HUDEP-2 (cell line): Measurements from ENCODE around the gene APOF.
"Not testable (repeated sequence)": the region's sequence is repeated elsewhere in the genome, so short reads cannot be mapped to it uniquely, and the experiment has no call there.

ENCODE experiments used
- DNase-seq, 76 experiments: peaks; one replicate each; lab custom pipeline; 2025; ENCODE audit not compliant: unreplicated experiment in 76 of 76; lab: John Stamatoyannopoulos, UW

APOF gene

GRCh38 chr12:56362130-56363059 lies at the start of gene APOF:
TSS of gene APOF (minus strand) at chr12:56362857. CDS start at chr12:56362745, 112 bp downstream.
- no peak for DNase-seq

GRCh38 chr12:56411781-56412639 lies 49.4 kb upstream of the APOF start:
- no peak for DNase-seq

GRCh38 chr12:56410768-56411167 lies 48.1 kb upstream of the APOF start:
- DNase-seq = no peak

GRCh38 chr12:56408799-56409417 lies 46.3 kb upstream of the APOF start:
- no peak for DNase-seq

GRCh38 chr12:56404227-56404626 lies 41.6 kb upstream of the APOF start:
- DNase-seq = not testable (repeated sequence)

- not testable (repeated sequence) for DNase-seq
Observed at GRCh38 chr12:56401612-56402011, 39.0 kb upstream of the APOF start.

GRCh38 chr12:56401125-56401524 lies 38.5 kb upstream of the APOF start:
- DNase-seq = not testable (repeated sequence)

- DNase-seq = not testable (repeated sequence)
Observed at GRCh38 chr12:56399466-56399865, 36.8 kb upstream of the APOF start.

GRCh38 chr12:56398324-56398723 lies 35.7 kb upstream of the APOF start:
- DNase-seq = no peak

- DNase-seq = no peak
Observed at GRCh38 chr12:56392331-56392730, 29.7 kb upstream of the APOF start.

GRCh38 chr12:56391721-56392120 lies 29.1 kb upstream of the APOF start:
- no peak for DNase-seq

GRCh38 chr12:56389412-56389811 lies 26.8 kb upstream of the APOF start:
- no peak for DNase-seq

GRCh38 chr12:56387152-56387736 lies 24.6 kb upstream of the APOF start:
- no peak for DNase-seq

GRCh38 chr12:56385873-56386272 lies 23.2 kb upstream of the APOF start:
- DNase-seq = peak in 2 of 76 experiments; percentile 2 to 8

- DNase-seq = no peak
Observed at GRCh38 chr12:56382611-56383010, 20.0 kb upstream of the APOF start.

- no peak for DNase-seq
Observed at GRCh38 chr12:56377989-56378316, 15.3 kb upstream of the APOF start.

- DNase-seq = peak in 7 of 76 experiments; percentile 7 to 32 (median 12)
Observed at GRCh38 chr12:56377310-56377988, 14.8 kb upstream of the APOF start.

- no peak for DNase-seq
Observed at GRCh38 chr12:56375598-56376434, 13.2 kb upstream of the APOF start.
